Muscle of arm (tissue), 12 donors: ENCODE results near the gene EHMT1. TPM values are rescaled to one million over a fixed set of nuclear protein-coding genes. Genes with fewer than 3 reads are reported as not detected.

ENCODE experiments used
- DNase-seq: peaks from one replicate; pipeline ENCODE4 v3.0.0-alpha.2; 2013
- polyA plus RNA-seq, 12 donors: library from polyadenylated mRNA; unstranded; fragments of 120-200 nt; gene quantifications; one replicate each; pipeline ENCODE4 v1.2.1, GENCODE V29; 2013; ENCODE audit not compliant: insufficient read length in 12 of 12

EHMT1 gene
- polyA plus RNA-seq, 12 donors: 36.6 to 71.7 (median 43.4) TPM; not detected in 1

DNA sequence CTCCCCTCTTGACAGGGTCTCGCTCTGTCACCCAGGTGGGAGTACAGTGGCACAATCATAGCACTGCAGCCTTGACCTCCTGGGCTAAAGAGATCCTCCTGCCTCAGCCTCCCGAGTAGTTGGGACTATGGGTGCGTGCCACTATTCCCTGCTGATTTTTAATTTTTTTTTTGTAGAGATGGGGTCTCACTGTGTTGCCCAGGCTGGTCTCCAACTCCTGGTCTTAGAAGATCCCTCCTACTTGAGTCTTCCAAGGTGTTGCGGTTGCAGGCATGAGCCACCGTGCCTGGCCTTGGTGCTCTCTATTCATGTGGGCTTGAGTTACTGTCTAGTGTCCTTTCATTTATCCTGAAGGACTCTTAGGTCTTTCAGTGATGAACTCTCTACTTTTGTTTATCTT is 24.1 kb downstream of the EHMT1 start:
- DNase-seq: no peak

DNA sequence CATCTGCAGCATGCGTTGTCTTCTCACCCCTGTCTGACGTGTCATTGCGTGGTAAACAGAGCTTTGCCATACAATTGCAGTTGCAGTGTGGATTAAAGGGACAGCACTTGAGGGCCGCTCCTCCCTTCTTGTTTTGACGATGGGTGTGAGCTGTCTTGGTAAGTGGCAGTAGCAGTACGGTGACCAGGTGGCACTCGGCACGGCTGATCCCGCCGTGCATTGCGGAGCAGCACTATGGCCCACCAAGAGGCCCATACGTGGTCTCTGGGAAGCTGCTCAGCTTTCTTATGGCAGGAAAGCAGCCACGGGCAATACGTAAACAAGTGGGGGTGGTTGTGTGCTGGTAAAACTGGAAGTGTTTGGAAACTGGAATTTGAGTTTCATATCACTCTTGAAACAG is 25.1 kb downstream of the EHMT1 start:
- DNase-seq: no peak

DNA sequence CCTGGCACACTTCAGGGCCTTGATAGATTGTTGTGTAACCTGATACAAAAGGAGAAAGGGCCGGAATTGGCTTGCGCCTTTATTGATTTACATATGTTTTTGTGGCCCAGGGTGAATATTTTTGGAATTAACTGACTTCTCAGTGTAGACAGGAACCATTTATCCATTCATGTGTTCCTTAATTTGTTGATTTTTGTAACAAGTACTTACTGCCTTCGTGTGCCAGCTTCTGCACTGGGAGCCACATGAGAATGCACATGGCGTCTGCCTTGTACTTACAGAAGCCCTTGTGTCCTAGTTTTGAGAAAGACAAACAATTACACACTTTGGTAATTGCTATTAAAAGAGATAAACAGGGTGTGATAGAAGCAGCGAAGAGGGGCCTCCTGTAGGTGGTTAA is 26.4 kb downstream of the EHMT1 start:
- no peak for DNase-seq

DNA sequence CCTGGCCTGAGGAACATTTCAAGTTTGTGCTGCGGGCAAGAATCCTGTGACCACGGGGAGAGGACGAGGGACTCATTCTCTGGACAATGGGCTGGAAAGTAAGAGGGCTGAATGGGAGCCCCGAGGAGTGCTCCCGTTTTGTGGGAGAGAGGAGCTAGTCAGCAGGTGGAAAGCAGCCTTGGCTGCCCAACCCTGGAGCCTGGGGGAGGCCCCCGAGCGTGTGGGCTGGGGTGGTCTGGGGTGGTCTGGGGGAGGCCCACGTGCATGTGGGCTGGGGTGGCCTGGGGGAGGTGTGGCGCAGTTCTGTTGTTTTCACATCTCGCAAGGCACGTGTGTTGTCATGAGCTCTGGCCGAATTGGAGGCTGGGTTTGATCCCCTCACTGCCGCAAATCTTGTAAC is 27.5 kb downstream of the EHMT1 start:
- DNase-seq: no peak

DNA sequence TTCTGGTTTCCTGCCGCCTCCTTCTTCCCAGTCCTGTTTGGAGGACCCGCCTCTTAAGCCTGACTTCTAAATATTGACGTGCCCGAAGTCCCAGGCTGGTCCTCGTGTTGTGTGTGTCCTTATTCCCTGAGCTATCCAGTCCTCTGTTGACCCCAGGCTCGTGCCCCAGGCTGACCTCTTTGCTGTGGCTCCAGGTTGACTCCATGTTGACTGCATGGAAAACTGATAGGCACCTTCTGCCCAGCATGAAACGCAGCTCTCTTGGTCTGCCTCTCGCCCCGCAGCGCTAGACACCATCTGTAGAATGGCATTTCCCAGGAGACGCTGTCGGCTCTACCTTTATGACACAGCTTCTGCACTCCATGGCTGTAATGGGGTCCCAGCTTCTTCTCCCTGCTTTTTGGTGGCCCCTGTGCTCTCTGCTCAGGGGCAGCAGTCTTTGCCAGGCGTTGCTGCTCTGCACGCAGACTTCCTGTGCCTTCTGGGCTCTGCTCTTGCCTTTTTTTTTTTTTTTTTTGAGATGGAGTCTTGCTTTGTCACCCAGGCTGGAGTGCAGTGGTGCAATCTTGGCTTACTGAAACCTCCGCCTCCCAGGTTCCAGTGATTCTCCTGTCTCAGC is 28.4 kb downstream of the EHMT1 start:
- DNase-seq: no peak

DNA sequence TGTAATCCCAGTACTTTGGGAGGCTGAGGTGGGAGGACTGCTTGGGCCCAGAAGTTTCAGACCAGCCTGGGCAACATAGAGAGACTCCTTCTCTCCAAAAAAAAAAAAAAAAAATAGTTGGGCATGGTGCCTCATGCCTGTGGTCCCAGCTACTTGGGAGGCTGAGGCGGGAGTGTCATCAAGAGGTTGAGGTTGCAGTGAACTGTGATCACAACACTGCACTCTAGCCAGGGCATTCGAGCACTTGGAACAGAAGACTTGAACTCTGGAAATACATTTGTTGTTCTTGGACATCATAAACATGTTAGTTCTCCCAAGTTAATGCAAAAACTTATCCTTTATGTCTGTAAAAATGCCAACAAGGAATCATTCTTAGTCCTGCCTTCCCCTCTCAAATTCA is 29.6 kb downstream of the EHMT1 start:
- DNase-seq: no peak

DNA sequence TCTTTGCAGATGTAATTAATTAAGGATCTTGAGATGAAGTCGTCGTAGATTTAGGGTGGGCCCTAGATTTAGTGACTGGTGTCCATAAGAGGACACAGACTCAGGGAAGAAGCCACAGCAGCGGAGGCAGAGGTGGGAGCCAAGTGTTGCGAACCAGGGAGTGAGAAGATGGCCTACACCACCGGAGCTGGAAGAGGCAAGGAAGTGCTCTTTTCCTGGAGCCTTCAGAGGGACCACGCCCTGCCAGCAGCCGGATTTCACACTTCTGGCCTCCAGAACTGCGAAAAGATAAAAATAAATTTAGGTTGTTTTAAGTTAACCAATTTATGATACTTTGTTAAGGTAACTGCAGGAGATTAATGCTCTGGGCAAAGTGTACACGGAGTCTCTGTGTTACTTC is 30.7 kb downstream of the EHMT1 start:
- DNase-seq: no peak

DNA sequence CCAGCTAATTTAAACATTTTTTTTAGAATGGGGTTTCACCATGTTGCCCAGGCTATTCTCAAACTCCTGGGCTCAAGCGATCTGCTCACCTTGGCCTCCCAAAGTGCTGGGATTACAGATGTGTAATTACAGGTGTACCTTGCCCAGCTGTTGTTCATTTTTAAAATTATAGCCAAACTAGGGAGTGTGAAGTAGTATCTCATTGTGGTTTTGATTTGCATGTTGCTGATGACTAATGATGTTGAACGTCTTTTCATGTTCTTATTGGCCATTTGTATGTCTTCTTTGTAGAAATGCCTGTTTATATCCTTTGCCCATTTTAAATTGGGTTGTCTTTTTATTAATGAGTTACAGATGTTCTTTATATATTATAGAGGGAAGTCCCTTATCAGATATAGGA is 31.5 kb downstream of the EHMT1 start:
- no peak for DNase-seq

DNA sequence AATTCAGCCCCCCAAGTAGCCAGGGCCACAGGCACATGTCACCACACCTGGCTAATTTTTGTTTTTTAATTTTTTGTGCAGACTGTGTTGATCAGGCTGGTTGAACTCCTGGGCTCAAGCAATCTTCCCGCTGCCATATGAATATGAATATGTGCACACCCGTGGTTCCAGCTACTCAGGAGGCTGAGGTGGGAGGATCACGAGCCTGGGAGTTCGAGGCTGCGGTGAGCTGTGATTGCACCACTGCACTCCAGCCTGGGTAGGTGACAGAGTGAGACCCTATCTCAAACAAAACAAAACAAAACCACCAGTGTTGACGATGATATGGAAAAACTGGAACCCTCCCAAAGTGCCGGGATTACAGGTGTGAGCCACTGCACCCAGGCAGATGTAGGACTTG is 32.0 kb downstream of the EHMT1 start:
- DNase-seq: no peak

DNA sequence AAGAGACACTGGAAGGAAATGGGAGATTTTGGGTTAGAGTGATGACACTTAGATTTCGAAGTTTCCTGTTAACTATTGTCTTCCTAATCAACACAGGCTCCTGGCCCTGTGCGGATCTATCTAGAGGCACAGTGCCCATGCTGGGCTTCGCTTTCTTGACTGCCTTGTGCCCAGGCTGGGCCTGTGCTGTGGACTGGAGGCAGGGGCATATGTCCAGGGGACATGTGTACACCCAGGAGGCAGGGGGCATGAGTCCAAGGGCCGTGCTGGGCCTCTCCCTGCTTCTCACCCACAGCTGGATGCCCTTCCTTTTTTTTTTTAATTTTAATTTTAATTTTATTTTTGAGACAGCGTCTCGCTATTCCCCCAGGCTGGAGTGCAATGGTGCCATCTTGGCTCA is 37.6 kb downstream of the EHMT1 start:
- no peak for DNase-seq

DNA sequence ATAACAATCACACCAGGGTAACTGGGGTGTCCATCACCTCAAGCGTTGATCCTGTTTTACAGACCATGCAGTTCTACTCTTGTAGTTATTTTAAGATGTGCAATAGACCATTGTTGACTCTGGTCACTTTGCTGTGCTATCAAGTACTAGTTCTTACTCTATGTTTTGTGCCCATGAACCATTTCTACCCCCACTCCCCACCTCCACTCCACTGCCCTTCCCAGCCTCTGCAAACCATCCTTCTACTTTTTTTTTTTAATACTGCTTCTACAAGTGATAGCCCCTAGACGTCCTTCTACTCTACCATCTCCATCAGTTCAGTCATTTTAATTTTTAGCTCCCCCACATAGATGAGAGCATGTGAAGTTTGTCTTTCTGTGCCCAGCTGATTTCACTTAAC is 38.8 kb downstream of the EHMT1 start:
- no peak for DNase-seq

DNA sequence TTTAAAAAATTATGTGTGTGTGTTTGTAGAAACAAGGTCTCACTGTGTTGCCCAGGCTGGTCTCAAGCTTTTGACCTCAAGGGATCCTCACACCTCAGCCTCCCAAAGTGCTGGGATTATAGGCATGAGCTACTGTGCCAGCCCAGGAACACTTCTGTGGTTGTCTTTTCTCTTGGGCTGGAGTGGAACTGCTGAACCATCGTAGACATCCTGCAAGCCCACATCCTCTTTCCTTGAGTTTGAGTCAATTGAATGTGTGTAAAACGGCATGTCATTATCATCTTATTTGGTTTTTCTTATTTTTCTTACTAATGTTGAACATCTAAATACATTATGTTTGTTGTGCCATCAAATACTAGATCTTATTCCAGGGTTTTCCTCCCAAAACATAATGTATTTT is 40.0 kb downstream of the EHMT1 start:
- no peak for DNase-seq

DNA sequence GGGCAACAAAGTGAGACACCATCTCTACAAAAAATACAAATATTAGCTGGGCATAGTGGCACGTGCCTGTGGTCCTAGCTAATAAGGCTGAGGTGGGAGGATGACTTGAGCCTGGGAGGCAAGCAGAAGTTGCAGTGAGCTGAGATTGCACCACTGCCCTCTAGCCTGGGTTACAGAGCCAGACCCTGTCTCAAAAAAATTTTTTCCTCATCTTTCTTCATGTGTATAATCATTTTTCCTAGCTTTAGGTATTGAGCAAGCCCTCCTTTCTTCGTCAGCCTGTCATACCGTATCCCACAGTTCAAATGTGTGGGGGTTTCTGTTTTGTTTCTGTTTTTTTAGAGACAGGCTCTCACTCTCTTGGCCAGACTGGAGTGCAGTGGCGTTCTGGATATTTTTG is 41.3 kb downstream of the EHMT1 start:
- DNase-seq: no peak

DNA sequence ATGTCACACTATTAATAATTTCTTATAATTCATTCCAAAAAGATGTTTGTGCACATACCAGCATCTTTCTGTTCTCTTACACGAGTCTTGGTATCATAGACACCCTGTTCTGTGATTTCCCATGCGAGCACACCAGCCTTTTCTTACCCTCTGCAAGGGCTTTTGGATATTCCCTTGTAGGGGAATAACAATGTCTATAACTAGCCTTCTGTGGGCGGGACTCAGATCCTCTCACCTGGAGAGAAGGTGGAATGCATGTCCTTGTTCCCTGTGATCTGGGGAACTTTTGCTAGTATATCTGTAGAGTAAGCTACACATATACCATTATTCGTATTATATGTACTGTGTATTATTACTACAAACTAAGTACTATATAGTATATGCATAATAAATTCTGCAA is 44.8 kb downstream of the EHMT1 start:
- no peak for DNase-seq

DNA sequence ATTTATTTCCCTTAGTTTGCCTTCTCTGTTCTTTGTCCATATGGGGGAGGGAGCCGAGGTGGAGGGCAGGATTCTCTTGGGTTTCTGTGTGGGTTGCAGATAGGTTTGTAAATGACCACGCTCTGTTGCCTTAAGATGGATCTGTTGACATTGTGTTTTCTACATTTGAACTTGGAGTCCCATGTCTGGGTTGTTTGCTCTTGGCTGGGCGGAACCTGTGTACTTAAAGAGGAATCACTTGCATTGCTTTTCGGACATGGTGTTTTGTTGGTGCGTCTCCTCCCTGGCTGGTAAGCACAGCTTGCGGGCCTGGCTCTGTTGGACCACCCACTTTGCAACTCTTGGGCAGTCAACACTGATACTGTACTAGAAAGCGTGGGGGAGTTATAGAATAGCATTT is 45.9 kb downstream of the EHMT1 start:
- DNase-seq: no peak

DNA sequence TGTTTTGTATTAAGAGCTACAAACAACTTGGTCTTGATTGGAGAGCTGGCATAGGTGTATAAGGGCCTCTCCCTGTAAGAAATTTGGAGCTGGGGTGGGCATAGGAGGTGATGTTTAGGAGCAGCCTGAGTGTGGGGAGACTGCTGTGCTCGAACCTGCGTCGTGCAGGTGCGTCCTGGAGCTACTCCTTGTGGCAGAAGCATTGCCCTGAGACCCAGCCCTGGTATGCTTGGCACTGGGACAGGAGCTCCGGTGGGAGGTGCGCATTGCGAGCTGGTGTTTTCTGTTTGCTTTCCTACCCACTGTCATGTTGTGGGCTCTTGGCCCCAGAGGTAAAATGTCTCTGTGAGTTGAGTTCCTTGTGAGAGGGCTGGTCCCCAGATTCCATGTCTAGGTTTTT is 46.4 kb downstream of the EHMT1 start:
- DNase-seq: no peak

DNA sequence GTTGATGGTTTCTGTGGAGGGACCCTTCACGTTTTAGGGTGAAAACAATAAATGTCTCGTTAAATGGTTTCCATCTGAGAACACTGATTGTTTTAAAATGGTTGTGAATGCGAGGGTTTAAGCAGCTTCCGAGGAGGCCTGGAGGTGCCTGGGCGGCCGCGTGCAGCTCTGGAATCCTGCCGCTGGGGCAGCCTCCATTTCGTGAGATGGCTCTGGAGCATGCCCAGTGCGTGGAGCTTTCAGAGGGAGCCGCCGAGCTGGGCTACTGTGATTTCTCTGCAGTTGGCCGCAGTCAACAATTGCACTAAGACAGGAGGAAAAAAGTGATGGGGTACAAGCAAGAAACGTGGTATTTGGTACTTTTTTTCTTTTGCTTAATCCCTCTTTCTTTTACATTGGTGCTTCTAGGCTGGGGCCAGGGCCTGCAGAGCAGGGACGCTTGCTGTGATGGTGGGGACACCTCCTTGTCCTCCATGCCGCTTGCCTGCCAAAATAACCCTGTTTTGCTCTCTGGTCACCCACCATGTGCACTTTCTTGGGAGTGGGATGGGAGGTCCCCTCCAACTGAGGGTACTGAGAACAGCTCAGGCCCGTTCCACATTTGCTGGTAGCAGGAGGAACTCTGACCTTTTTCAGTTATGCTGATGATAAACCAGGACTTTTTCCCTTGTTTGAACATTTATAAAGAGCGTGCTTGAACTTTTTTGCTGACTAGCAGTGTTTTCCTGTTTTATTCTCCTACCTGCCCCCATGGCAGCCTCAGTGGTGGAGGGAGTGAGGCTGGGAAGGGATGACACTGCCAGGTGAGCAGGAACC is 47.1 kb downstream of the EHMT1 start:
- DNase-seq: no peak

DNA sequence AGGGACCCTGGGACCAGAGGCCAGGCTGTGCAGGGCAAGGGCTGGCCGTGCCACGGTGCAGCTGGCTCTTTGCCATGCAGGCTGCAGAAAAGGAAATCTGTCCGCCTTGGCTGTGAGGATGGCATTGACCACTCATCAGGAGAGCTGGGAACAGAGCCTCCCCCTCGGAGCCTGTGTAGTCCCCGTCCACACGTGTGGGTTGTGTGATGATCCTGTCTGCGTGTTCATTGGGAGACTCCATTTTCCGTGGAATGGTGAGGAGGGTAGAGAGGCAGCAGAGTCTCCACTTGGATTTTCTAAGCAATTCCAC is 47.7 kb downstream of the EHMT1 start:
- no peak for DNase-seq

DNA sequence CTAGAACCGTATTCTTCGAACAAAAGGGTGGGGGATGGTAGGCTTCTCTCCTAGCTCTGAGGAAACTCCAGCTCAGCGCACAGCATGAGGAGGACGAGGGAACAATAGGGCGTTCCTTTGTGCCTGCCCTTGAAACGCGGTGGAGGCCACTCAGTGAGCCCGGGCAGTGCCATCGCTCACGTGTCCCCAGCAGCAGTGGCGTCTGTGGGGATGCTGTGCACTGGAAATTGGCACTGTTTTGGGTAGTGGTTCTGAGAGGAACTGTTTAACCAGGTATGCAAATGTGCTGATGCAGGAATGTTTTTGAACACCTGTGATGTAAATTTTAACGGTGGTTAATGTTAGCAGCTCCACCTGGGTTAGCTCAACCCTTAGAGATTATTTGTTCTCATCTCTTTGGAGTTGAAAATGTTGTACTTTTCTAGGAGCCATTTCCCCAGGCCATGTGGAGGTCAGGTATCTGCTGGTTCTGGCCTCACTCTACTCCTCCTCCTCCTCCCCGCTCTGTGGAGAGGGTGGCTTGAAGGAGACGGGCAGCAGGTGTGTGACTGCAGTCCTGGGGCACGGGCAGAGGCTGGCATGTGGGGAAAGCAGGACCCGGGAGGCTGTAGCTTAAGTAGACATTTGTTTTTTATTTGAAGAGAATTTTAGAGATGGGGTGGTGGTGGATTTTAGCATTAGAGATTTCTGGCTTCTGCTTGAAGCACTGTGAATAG is 48.3 kb downstream of the EHMT1 start:
- no peak for DNase-seq

DNA sequence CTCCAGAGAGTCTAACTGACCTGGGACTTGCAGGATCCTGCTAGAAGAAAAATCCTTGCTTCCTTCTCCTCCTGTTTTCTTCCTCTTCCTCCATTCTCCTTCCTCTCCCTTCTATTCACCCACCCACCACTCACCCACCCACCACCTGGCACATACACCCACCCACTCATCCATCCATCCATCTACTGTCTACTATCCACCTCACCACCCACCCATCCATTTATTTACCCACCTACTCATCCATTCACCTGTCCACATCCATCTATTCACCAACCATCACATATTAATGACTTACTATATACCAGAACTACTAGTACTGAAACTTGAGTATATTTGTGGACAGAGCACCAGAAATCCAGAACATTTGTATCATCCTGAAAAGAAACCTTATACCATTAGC is 49.4 kb downstream of the EHMT1 start:
- no peak for DNase-seq

DNA sequence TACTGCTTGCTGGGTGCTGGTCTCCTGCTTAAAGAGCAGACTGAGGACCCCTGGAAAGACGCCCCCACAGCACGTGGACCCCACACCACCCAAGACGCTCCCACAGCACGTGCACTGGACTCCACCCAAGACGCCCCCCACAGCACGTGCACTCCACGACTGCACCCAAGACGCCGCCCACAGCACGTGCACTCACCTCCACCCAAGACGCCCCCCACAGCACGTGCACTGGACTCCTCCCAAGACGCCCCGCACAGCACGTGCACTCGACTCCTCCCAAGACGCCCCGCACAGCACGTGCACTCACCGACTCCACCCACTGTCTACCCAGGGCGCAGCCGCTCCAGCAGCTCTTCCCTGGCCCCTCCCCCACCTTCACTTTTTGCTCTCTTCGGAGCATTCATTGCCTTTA is 50.5 kb downstream of the EHMT1 start:
- DNase-seq: no peak

DNA sequence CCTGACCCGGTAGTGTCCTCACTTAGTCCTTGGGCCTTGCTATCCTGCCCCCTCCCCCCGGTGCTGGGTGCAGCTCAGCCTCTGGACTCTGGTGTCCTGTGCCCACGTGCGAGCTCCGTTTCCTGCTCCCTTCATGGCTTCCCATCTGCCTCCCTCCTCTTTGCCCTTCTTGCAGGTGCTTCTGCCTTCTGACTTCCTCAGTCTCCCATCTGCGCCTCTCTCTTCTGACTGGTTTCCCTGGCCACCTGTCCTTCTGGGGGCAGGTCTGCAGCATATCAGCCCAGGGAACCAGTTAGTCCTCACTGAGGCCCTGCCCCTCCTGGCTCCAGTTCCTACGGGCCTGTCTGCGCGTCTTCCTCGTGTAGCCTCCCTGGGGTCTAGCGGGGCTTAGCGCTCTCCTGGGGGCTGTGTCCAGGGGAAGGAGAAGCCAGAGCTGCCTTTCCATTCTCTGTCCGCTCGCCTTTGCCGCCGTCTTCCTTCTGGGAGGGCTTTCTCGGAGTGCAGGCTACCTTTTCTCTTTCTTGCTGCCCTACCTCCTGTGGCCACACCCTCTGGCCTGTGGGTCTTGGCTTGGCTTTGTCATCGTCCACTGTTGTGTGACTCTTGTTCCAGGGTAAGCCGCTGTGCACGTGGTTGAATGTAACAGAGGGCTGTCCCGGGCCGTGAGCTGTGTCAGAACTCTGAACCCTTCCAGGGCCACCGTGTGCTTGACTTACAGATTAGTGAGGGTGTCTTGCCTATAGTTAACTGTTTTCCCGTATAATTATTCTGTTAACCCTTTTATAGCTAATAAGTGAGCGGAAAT is 51.8 kb downstream of the EHMT1 start:
- no peak for DNase-seq

DNA sequence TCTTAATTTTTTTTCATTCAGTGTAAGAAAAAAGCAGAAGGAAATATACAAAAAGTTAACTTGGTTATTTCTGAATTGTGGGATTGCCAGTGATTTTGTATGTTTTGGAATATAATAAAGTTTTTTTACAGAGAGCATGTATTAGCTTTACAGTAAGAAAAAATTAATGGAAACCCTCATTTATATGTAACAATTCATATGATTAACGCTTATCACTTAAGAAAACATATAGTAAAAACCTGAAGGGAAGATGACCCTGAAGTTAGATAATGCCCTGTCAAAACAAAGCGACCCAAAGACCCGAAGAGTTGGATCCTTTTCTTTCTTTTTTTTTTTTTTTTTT is 52.4 kb downstream of the EHMT1 start:
- DNase-seq: no peak
